HG03103 (cell line): Measurements from ENCODE around the gene GAL3ST3.

Source experiments
- ATAC-seq: cut with Tn5 transposase; IDR thresholded peaks from one replicate; pipeline ENCODE4 v1.9.1; 2021; ENCODE audit warnings: low read depth; ENCODE audit not compliant: unreplicated experiment

GAL3ST3 gene

DNA sequence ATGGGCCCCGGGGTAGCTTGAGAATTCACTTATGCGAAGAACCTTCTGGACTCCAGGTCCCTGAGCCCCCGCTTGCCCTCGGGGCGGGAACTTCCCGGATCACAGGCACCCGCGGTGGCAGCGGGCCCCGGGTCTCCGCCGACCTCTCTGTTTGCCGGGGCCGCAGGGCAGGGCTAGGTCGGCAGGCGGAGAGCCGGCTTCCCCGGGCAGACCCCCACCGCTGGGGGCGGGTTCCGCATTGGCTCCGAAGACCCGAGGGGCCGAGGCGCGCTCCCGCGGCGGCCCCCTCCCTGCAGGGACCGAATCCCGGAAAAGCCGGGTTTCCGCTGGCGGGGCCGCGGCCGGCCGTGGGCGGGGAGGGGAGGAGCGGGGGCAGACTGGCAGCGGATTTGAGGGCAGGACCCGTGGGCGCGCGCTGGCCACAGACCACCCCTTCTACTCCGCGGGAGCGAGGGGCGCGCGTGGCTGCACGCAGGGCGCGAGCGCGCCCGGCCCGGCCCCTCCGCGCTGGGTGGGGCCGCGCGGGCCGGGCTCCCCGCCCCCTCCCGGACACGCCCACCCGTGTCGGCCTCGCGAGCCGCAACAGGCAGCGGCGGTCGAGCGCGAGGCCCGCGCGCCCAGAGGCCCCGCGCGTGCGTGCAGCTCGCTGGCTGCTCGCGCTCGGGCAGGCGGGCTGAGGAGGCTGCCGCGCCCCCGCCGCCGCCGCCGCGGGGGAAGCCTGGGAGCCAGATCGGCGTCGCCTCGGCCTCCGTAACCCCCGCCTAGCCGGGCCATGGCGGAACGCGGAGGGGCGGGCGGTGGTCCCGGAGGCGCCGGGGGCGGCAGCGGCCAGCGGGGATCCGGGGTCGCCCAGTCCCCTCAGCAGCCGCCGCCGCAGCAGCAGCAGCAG, 21.0 kb upstream of the GAL3ST3 start, which contains the start of gene PACS1:
TSS of gene PACS1 (plus strand) at position 558 of the 889 bp plus-strand sequence. CDS start at position 773, 215 bp downstream.
- peak; percentile 38 for ATAC-seq

DNA sequence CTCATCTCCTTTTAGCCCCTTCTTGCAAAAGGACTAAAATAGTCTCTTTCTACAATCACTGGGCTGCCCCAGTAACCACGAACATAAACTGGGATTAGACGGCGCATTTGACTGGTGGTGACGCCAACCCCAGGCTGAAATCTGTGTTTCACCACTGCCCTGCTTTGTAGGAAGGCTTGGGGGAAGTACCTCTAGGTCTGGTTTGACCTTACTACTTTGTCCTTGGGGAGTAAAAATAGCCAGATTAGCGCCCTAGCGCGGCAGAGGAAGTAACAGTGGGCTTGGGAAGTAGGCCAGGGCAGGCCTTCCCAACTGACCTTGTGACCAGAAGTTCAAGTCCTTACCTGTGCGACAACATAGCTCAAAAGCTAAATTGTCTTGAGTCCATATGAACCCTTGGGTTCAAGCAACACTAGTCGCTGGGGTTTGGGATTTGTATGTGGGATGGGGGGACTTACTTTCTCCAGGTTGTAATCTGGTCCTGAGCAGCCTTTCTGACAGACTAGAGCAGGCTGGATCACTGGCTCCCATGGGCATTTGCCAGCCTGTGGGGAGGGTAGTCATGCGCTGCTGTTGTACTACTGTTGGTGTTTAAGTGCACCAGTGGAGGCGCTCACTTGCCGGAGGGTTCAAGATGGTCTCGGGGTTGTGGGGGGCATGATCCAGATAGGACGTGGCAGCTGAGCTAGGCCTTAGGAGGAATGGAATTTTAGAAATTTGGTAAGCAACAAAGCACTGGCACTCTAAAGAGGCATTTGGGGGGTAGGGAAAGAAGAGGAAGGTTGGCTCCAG, 20.2 kb upstream of the GAL3ST3 start:
- no peak for ATAC-seq

GRCh38 chr11:66068154-66068821, 19.3 kb upstream of the GAL3ST3 start:
- ATAC-seq, result no peak

DNA sequence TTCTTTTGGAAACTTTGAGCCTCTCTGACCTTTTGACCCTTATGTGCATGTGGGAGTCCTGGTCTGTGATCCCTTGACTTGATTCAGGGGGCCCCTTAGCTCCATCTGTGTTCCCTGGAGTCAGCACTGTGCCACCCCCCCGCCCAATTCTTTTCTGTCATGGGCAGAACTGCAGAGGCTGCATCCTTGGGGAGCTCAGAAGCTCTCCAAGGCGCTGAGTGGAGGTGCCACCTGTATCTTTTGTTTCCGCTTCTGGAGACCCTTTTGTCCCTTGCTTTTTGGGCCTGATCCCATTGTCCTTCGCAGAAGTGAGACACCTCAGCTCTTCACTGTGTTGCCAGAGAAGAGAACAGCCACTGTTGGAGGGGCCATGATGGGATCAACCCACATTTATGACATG, 18.7 kb upstream of the GAL3ST3 start:
- no peak for ATAC-seq

DNA sequence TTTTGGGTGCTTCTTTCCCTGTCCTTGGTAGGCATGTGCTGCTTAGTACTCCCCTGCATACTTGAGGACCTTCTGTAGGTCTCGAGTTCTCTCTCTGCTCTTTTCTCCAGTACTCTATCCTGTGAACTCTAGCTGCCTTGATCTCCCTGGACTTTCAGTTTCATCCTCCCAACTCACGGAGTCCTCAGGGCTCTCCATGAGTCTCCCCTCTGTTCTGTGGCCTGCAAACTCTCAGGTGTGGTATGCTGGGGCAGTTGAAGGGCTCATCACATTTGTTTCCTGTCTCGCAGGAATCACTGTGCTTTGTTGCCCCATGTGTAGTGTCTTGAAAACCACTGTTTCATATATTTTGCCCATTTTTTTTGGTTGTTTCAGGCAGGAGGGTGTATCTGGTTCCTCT, 17.8 kb upstream of the GAL3ST3 start:
- ATAC-seq, result no peak

DNA sequence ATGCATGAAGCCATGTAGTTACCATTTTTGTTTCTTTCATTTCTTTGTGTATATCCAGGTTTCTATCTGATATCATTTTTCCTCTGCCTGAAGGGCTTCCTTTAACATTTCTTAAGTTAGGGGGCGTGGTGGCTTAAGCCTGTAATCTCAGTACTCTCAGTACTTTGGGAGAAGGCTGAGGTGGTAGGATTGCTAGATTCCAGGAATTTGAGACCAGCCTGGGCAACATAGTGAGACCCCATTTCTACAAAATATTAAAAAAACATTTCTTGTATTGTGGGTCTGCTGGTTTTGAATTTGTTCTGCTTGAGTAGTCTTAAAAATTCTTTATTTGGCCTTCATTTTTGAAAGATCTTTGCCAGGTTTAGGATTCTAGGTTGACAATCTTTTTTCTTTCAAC, 15.6 kb upstream of the GAL3ST3 start:
- no peak for ATAC-seq

DNA sequence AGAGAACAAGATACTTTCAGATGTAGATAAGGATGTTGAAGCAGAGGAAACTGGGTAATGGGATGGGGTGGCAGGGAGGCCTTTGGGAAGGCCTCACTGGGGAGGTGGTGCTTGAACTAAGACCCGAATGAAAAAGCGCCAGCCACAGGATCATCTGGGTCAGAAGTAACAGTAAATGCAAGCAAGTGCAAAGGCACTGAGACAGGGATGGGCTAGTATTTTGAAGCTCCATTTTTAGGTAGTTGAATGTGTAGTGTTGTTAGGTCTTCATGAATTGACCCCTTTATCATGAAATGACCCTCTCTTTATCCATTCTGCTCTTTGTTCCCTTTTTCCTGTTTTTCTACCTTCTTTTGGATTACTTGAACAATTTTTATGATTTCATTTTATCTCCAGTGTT, 14.9 kb upstream of the GAL3ST3 start:
- ATAC-seq, result no peak

- no peak for ATAC-seq
These were observed 13.4 kb upstream of the GAL3ST3 start for GRCh38 chr11:66062408-66062807.

DNA sequence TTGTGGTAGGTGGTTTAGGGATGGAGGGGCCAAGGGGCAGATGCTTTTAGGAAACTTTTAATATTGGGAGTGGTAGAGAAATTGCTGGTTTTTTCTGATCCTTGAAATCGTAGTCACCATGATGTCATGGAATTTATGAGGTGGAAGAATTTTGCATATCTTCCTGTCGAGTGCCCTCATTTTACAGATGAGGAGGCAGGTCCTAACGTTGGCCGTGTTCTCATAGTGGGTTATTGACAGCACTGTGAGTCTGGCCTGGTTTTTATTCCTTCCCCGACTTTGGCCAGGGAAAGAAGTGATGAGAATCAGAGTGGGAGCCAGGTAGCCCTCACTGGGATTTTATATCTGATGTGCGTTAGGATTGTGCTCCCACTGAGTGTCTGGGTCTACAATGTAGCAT, 12.3 kb upstream of the GAL3ST3 start:
- no peak for ATAC-seq

DNA sequence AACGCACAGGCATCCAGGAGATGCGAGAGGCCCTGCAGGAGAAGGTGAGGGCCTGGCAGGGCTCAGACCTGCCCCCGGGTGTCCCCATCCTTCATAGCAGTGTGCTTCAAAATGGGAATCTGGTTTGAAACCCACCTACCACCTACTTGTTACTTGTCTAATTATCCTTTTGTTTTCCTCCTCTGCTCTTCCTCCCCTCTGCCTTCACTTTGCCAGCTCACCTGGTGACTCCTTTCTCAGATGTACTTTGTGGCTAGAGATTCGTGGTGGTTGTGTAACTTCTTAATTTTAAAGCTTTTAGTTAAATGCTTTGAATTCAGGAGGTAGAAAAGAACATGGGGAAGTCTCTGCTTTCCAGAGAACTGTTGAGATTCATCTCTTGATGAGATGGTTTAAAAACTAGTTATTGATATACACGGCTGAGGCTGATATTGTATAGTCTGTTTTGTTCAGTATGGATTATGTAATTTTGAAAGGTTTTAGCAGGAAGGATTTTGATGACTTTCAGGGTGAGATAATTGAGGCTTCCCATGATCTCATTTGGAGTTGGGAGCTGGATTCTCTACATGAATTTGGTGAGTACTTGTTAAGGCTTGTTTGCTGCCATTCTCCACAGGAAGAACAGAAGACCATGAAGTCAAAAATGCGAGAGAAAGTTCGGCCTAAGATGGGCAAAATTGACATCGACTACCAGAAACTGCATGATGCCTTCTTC, 11.2 kb upstream of the GAL3ST3 start:
- ATAC-seq, result no peak

GRCh38 chr11:66056501-66056900, 7.5 kb upstream of the GAL3ST3 start:
- no peak for ATAC-seq

DNA sequence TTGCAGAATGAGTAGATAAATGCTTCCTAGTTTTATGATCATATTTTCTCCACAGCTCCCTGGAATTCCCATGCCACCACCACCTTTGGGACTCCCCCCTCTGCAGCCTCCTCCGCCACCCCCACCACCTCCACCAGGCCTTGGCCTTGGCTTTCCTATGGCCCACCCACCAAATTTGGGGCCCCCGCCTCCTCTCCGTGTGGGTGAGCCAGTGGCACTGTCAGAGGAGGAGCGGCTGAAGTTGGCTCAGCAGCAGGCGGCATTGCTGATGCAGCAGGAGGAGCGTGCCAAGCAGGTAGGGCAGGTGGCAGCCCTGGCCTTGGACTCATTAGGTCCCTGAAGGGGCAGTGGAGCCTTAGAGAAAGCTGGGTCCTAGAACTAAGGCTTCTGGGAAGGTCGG, 6.1 kb upstream of the GAL3ST3 start:
- no peak for ATAC-seq

GRCh38 chr11:66052664-66052982, 3.7 kb upstream of the GAL3ST3 start:
- no peak for ATAC-seq

- ATAC-seq, result peak; percentile 87
These were observed 3.1 kb upstream of the GAL3ST3 start, which contains the start of gene SF3B2 for GRCh38 chr11:66051766-66052663. TSS of gene SF3B2 (plus strand) at chr11:66052364. CDS start at chr11:66052385, 21 bp downstream.

DNA sequence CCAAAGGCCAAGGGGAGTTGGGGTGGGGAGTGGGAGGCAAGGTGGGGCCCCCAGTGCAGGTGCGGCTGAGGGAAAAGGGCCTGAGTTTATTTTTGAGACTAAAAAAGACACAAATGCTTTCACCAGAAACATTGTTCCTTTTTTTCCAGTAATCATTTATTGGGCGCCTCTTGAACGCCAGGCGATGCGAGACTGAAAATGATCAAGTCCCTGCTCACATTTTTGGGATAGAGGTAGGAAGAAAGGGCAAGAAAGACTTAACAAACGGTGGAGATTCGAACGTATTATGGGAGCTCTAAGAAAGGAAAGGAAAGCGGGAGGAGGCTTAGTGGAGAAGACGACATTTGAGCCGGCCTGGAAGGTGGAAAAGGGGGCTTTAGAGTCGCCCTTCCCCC, 2.4 kb upstream of the GAL3ST3 start:
- no peak for ATAC-seq

DNA sequence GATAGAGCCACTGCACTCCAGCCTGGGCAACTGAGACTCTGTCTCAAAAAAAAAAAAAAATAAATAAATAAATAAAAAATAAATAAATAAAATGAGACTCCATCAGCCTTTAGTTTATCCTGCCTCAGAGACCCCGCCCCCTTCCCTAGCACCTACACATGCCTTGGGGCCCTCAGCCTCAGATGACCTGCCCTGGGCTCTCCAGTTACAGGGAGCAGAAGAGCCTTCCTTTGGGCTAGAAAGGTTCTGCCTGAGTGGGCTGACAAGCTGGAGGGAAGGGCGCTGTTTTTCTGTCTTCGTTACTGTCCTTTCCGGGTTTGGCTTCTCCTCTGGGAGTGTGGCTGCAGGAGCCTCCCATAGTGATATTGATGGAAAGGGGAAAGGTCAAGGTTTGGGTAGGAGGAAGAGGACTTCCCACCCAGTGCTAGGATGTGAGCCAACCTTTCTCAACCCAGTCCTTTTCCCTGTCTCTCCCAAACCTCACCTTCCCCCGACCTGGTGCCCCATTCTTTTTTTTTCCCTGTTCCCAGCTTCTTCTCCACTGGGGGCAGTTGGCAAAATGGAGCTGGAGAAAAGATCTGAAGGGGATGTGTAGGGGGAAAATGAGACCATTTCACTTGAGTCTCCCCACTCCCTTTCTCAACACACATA, 1.7 kb upstream of the GAL3ST3 start:
- no peak for ATAC-seq

DNA sequence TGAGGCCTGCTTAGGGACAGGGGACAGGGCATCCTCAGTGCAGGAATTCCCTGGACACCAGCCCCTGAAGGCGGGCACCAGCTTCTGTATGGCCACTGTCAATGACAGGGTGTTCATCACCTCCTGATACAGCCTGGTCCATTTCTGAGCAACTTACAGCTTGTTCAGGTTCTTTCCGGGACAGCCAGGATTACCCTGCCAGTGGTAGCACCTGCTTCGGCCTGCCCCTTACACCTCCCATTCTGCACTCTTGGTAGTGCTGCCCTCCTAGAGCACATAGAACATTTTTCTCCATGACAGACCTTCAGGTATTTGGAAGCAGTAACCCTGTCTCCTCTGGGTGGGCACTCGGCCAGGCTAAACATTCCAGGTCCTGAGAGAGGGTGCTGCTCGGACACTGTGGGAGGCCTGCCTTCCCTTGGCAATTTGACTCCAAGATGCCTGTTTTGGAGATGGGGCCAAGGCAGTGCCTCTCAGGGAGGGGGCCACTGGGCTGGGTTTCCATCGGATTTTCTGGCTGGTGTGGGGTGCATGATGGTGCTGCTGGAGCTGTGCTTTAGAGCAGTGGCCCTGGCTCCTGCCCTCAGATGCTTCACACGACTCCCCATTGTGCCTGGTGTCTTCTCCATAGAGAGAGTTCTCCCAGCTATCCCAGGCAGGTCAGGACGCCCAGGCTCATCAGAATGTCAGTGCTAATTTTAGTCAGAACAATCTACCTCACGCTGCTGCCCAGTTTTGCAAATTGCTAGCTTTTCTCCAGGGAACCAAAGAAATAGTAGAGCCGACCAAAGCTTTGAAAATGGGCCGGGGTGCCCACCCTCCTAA, 1.2 kb downstream of the GAL3ST3 start:
- no peak for ATAC-seq

GRCh38 chr11:66046901-66047300, 2.1 kb downstream of the GAL3ST3 start:
- no peak for ATAC-seq
